NCI-H2107 treated with DMSO at 0.1 percent for 48 hours (cell line): ENCODE data around the gene LANCL2.

Experiments
- DNase-seq: peaks from one replicate; lab custom pipeline; 2025; ENCODE audit not compliant: unreplicated experiment; lab: John Stamatoyannopoulos, UW

Gene LANCL2

GRCh38 chr7:55361560-55361959 is 3.6 kb upstream of the LANCL2 start:
- DNase-seq, result no peak

- DNase-seq, result no peak
Measured at GRCh38 chr7:55362927-55363326, 2.2 kb upstream of the LANCL2 start.

- no peak for DNase-seq
Measured at GRCh38 chr7:55363386-55364170, 1.6 kb upstream of the LANCL2 start.

- peak; percentile 73 for DNase-seq
Measured at GRCh38 chr7:55365675-55366460, 731 bp downstream of the LANCL2 start.

GRCh38 chr7:55366461-55367070 is 1.4 kb downstream of the LANCL2 start:
- peak; percentile 21 for DNase-seq

GRCh38 chr7:55367283-55367840 is 2.2 kb downstream of the LANCL2 start:
- no peak for DNase-seq

- DNase-seq, result no peak
Measured at GRCh38 chr7:55369427-55370400, 4.6 kb downstream of the LANCL2 start.

- DNase-seq, result no peak
Measured at GRCh38 chr7:55374213-55374612, 9.1 kb downstream of the LANCL2 start.

- no peak for DNase-seq
Measured at GRCh38 chr7:55375237-55375636, 10.1 kb downstream of the LANCL2 start.

- no peak for DNase-seq
Measured at GRCh38 chr7:55377162-55377817, 12.2 kb downstream of the LANCL2 start.

GRCh38 chr7:55379285-55379684 is 14.1 kb downstream of the LANCL2 start:
- no peak for DNase-seq

- DNase-seq, result no peak
Measured at GRCh38 chr7:55381189-55381588, 16.1 kb downstream of the LANCL2 start.

- DNase-seq, result no peak
Measured at GRCh38 chr7:55381696-55382095, 16.6 kb downstream of the LANCL2 start.

GRCh38 chr7:55382251-55382650 is 17.1 kb downstream of the LANCL2 start:
- DNase-seq, result no peak

- DNase-seq, result no peak
Measured at GRCh38 chr7:55386541-55386940, 21.4 kb downstream of the LANCL2 start.

GRCh38 chr7:55387062-55387965 is 22.2 kb downstream of the LANCL2 start:
- peak; percentile 28 for DNase-seq

- no peak for DNase-seq
Measured at GRCh38 chr7:55396233-55396785, 31.2 kb downstream of the LANCL2 start.

- DNase-seq, result no peak
Measured at GRCh38 chr7:55397617-55398016, 32.5 kb downstream of the LANCL2 start.

GRCh38 chr7:55400191-55400590 is 35.1 kb downstream of the LANCL2 start:
- DNase-seq, result no peak
